Immature natural killer cell (primary cell): ENCODE results near the gene CYP46A1. TPM values are rescaled to one million over a fixed set of nuclear protein-coding genes. Genes with fewer than 3 reads are reported as not detected.
"Not testable (repeated sequence)": the region's sequence is repeated elsewhere in the genome, so short reads cannot be mapped to it uniquely, and the experiment has no call there.

ENCODE experiments used
- DNase-seq, 3 donors: peaks; one replicate each; pipeline ENCODE4 v3.0.0; 2022; ENCODE audit warnings: mixed read lengths in 1 of 3
- H3K27ac Mint-ChIP-seq, 6 donors: one replicate each; pipeline ENCODE4 v1.8.0; 2020; ENCODE audit warnings: mixed read lengths in 6 of 6, mild to moderate bottlenecking in 5 of 6, inconsistent platforms in 4 of 6, moderate library complexity in 3 of 6
- H3K27me3 Mint-ChIP-seq, 3 donors: one replicate each; pipeline ENCODE4 v1.8.0; 2020 to 2021; ENCODE audit warnings: low read depth in 3 of 3, mild to moderate bottlenecking in 3 of 3, mixed read lengths in 3 of 3, moderate library complexity in 3 of 3, inconsistent platforms in 1 of 3
- H3K36me3 Mint-ChIP-seq, 3 donors: one replicate each; pipeline ENCODE4 v1.8.0; 2020; ENCODE audit warnings: mixed read lengths in 3 of 3, inconsistent platforms in 2 of 3, mild to moderate bottlenecking in 2 of 3
- H3K4me1 Mint-ChIP-seq, 2 donors: one replicate each; pipeline ENCODE4 v1.8.0; 2020; ENCODE audit warnings: inconsistent platforms in 2 of 2, mild to moderate bottlenecking in 2 of 2, mixed read lengths in 2 of 2, moderate library complexity in 1 of 2
- H3K4me3 Mint-ChIP-seq, 5 donors: one replicate each; pipeline ENCODE4 v1.8.0; 2020; ENCODE audit warnings: mild to moderate bottlenecking in 5 of 5, mixed read lengths in 5 of 5, inconsistent platforms in 3 of 5, moderate library complexity in 3 of 5
- H3K9me3 Mint-ChIP-seq, 6 donors: one replicate each; pipeline ENCODE4 v1.8.0; 2020; ENCODE audit warnings: mild to moderate bottlenecking in 6 of 6, mixed read lengths in 6 of 6, inconsistent platforms in 4 of 6, moderate library complexity in 3 of 6
- polyA plus RNA-seq, 3 donors: library from polyadenylated mRNA; unstranded; fragments of 300-500 nt; fragmentation: Illumina TruSeq; gene quantifications; one replicate each; pipeline ENCODE4 v1.2.3, GENCODE V29; 2021

CYP46A1 gene
- polyA plus RNA-seq, 3 donors from 2014 or later = not detected

DNA sequence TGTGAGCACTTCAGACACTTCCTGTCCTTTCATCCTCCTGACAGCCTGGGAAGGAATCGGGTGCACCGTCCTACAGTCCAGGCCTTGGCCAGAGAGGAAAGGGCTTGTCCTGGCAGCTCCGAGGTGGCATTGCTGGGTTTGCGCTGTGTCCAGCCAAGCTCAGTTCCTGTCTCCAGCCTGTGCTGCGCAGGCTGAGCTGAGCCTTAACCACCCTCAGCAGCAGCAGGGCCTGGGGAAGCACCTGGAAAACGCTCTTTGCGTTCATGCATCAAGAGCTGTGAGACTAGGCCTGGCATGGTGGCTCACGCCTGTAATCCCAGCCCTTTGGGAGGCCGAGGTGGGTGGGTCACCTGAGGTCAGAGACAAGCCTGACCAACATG is 75.4 kb downstream of the CYP46A1 start:
- Mint-ChIP-seq H3K4me3 (no peak overlapping the region), H3K36me3 (no peaks in the 10 kb centered on the region), H3K27ac (no peak overlapping the region), H3K9me3 (peaks cover 0 to under 1% (median 0%) of the 10 kb centered on the region in 6 donors), H3K27me3 (peaks cover 6 to 9% (median 7%) of the 10 kb centered on the region in 3 donors), H3K4me1 (no peaks in the 10 kb centered on the region)
- no peak for DNase-seq

GRCh38 chr14:99760817-99761216 is 76.7 kb downstream of the CYP46A1 start:
- Mint-ChIP-seq H3K4me1 (no peaks in the 10 kb centered on the region), H3K9me3 (no peaks in the 10 kb centered on the region), H3K27me3 (peaks cover 6 to 9% (median 7%) of the 10 kb centered on the region in 3 donors), H3K27ac (no peak overlapping the region), H3K36me3 (no peaks in the 10 kb centered on the region), H3K4me3 (no peak overlapping the region)
- DNase-seq = no peak

DNA sequence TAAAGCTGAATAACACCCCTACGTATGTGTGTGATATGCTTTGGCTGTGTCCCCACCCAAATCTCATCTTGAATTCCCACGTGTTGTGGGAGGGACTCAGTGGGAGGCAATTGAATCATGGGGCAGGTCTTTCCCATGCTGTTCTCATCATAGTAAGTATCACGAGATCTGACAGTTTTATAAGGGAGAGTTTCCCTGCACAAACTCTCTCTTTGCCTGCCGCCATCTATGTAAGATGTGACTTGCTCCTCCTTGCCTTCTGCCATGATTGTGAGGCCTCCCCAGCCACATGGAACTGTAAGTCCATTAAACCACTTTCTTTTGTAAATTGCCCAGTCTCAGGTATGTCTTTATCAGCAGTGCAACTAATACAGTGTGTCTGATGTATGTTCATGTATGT is 78.8 kb downstream of the CYP46A1 start:
- H3K9me3 Mint-ChIP-seq, H3K27me3 Mint-ChIP-seq, DNase-seq, H3K4me1 Mint-ChIP-seq, H3K27ac Mint-ChIP-seq, H3K4me3 Mint-ChIP-seq, H3K36me3 Mint-ChIP-seq: not testable (repeated sequence)

- H3K4me3 Mint-ChIP-seq = no peak overlapping the region
- no peaks in the 10 kb centered on the region for H3K36me3 Mint-ChIP-seq
- DNase-seq = no peak
- H3K4me1 Mint-ChIP-seq = no peaks in the 10 kb centered on the region
- no peaks in the 10 kb centered on the region for H3K9me3 Mint-ChIP-seq
- peaks cover 4 to 10% (median 4%) of the 10 kb centered on the region in 3 donors for H3K27me3 Mint-ChIP-seq
- H3K27ac Mint-ChIP-seq = no peak overlapping the region
Observed at GRCh38 chr14:99763527-99764221, 79.6 kb downstream of the CYP46A1 start.

DNA sequence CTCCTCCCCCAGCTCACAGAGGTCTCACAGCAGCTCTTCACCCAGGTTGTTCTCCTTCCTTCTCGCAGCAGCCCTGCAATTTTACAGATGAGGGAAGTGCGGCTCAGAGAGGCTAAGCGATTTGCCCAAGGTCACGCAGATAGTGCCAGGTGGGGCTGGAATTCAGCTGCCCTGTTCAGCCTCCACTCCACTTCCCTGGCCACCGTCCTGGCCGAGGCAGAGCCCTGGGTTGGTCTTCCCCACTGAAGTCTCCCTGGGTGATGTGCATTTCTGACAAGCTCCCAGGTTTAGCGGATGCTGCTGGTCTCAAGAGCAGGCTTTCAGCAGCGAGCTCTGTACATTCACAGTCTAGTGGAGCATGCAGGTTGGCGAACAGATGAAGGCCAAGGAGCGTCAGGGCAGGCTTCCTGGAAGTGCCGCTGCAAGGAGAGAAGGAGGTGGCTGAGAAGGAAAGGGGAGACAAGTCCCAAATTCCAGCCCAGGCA is 80.2 kb downstream of the CYP46A1 start:
- Mint-ChIP-seq H3K27me3 (peaks cover 4 to 10% (median 4%) of the 10 kb centered on the region in 3 donors), H3K4me1 (no peaks in the 10 kb centered on the region), H3K4me3 (no peak overlapping the region), H3K9me3 (no peaks in the 10 kb centered on the region), H3K27ac (no peak overlapping the region), H3K36me3 (no peaks in the 10 kb centered on the region)
- no peak for DNase-seq

DNA sequence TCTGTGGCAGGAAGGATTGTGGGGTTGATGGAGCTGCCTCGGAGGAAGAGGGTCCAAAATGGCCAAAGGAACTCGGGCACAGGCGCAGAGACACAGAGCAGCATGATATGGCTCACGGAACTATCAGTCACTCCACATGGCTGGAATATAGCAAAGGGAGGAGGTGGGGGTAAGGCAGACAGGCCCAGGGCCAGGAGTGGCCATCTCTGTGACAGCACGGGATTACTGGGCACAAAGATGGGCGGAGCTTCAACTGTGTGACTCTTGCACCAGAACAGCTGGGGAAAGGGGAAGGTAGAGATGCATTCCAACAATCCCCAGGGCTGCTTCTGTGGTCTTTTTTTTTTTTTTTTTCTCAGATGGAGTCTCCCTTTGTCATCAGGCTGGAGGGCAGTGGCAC is 84.3 kb downstream of the CYP46A1 start:
- no peak overlapping the region for H3K4me3 Mint-ChIP-seq
- peaks cover 2 to 11% (median 4%) of the 10 kb centered on the region in 3 donors for H3K27me3 Mint-ChIP-seq
- H3K9me3 Mint-ChIP-seq = no peaks in the 10 kb centered on the region
- DNase-seq = no peak
- no peak overlapping the region for H3K27ac Mint-ChIP-seq
- H3K4me1 Mint-ChIP-seq = no peaks in the 10 kb centered on the region
- H3K36me3 Mint-ChIP-seq = no peaks in the 10 kb centered on the region

DNA sequence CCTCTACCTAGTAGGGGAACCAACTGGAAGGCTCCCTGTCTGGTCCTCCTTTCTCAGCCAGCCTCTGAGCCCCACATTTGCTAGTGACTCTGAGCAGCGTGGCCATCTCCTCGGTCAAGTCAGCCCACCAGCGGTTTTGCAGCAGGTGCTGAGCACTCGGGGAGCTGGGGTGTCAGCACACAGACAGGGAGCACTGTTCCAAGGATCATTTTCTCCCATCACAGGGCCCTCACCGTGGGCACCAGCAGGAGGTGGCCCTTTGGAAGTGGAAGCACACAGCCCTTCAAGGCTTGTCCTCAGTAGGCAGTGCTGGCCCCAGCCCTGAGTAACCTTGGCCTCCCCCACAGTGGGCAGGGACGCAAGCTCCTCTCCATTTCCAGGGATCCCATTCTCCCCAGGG is 85.0 kb downstream of the CYP46A1 start:
- no peak for DNase-seq
- no peak overlapping the region for H3K4me3 Mint-ChIP-seq
- H3K4me1 Mint-ChIP-seq = no peaks in the 10 kb centered on the region
- no peak overlapping the region for H3K27ac Mint-ChIP-seq
- no peaks in the 10 kb centered on the region for H3K36me3 Mint-ChIP-seq
- no peaks in the 10 kb centered on the region for H3K9me3 Mint-ChIP-seq
- H3K27me3 Mint-ChIP-seq = peaks cover 2 to 11% (median 4%) of the 10 kb centered on the region in 3 donors

DNA sequence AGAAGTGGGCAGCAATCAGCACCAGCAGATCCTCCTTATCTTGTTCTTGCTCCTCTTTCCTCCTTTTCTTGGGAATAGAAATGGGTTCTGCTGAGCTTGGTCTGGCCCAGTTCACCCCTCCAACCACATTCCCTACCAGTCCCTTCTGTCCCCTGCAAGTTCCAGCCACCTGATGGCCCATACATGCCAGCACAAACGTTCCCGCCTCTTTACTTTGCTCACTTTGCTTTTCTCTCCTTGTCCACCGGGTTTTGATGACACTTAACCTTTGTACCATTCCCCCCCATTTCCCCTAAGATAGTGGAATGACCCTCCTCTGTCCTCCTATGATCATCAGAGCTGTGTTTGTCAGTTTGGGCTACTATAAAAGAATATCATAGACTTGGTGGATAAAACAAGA is 85.7 kb downstream of the CYP46A1 start:
- H3K9me3 Mint-ChIP-seq = no peaks in the 10 kb centered on the region
- no peak overlapping the region for H3K4me3 Mint-ChIP-seq

GRCh38 chr14:99772371-99773283 is 88.5 kb downstream of the CYP46A1 start:
- no peaks in the 10 kb centered on the region for H3K4me1 Mint-ChIP-seq
- H3K4me3 Mint-ChIP-seq = no peak overlapping the region
- peaks cover 0 to 3% (median 0%) of the 10 kb centered on the region in 6 donors for H3K9me3 Mint-ChIP-seq
- H3K36me3 Mint-ChIP-seq = no peaks in the 10 kb centered on the region
- DNase-seq = no peak
- H3K27ac Mint-ChIP-seq = no peak overlapping the region
- peaks cover 2 to 18% (median 5%) of the 10 kb centered on the region in 3 donors for H3K27me3 Mint-ChIP-seq

More for the DNA sequence above, 85.7 kb downstream of the CYP46A1 start:
- DNase-seq = no peak
- Mint-ChIP-seq H3K36me3 (no peaks in the 10 kb centered on the region), H3K27me3 (peaks cover 2 to 15% (median 2%) of the 10 kb centered on the region in 3 donors), H3K4me1 (no peaks in the 10 kb centered on the region), H3K27ac (no peak overlapping the region)

GRCh38 chr14:99773521-99774497 is 89.7 kb downstream of the CYP46A1 start:
- H3K36me3 Mint-ChIP-seq = no peaks in the 10 kb centered on the region
- peaks cover 3 to 17% (median 5%) of the 10 kb centered on the region in 3 donors for H3K27me3 Mint-ChIP-seq
- DNase-seq = no peak
- no peak overlapping the region for H3K4me3 Mint-ChIP-seq
- H3K9me3 Mint-ChIP-seq = peaks cover 0 to 3% (median 0%) of the 10 kb centered on the region in 6 donors
- no peaks in the 10 kb centered on the region for H3K4me1 Mint-ChIP-seq
- H3K27ac Mint-ChIP-seq = no peak overlapping the region

GRCh38 chr14:99774556-99775307 is 90.6 kb downstream of the CYP46A1 start:
- no peak overlapping the region for H3K4me3 Mint-ChIP-seq
- no peak overlapping the region for H3K27ac Mint-ChIP-seq
- no peaks in the 10 kb centered on the region for H3K4me1 Mint-ChIP-seq
- H3K9me3 Mint-ChIP-seq = peaks cover 0 to 3% (median under 1%) of the 10 kb centered on the region in 6 donors
- DNase-seq = no peak
- peaks cover 0 to 4% (median 0%) of the 10 kb centered on the region in 3 donors for H3K36me3 Mint-ChIP-seq
- H3K27me3 Mint-ChIP-seq = peaks cover 3 to 17% (median 6%) of the 10 kb centered on the region in 3 donors

DNA sequence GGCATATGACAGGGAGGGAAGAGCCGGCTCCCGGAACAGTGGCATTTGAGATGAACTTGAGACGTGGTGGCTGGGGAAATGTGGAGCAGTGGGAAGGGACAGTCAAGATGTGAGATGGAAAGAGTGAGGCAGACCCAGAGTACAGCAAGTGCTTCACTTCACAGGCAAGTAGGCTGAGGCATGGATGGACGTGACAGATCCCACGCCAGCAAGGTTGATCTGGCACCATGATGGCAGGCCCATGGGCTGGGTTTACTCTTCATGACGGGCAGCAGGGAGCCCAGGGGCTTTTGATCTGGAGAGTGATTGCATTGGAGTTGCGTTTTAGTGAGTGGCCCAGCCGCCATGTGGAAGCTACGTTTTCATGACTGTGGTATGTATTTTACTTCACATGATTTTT is 91.3 kb downstream of the CYP46A1 start:
- H3K4me3 Mint-ChIP-seq = no peak overlapping the region
- peaks cover 0 to 3% (median under 1%) of the 10 kb centered on the region in 6 donors for H3K9me3 Mint-ChIP-seq
- peaks cover 3 to 17% (median 6%) of the 10 kb centered on the region in 3 donors for H3K27me3 Mint-ChIP-seq
- no peaks in the 10 kb centered on the region for H3K4me1 Mint-ChIP-seq
- peaks cover 0 to 4% (median 0%) of the 10 kb centered on the region in 3 donors for H3K36me3 Mint-ChIP-seq
- no peak overlapping the region for H3K27ac Mint-ChIP-seq
- no peak for DNase-seq
